ENCODE data around the gene NOXA1. TPM values are rescaled to one million over a fixed set of nuclear protein-coding genes. Genes with fewer than 3 reads are reported as not detected.
A peak's percentile ranks its signal among the peaks of the same experiment; 100 is the strongest.
"Not testable (repeated sequence)": the region's sequence is repeated elsewhere in the genome, so short reads cannot be mapped to it uniquely, and the experiment has no call there.

Gene NOXA1
- total and polyA plus RNA-seq, 5 donors = 3.1 to 7.5 (median 4.3) TPM

- no peaks in the 10 kb centered on the region for H3K4me1 ChIP-seq (ENCODE audit: control insufficient read depth, insufficient read depth, low read length)
- intact Hi-C loops (cut with DNase I) = loop anchor here (2.0 to 10.0 kb wide), 4 partner anchors 103 to 110 kb away; partner anchors contain the start of gene NRARP (in 2 of the 4)
- no peaks in the 10 kb centered on the region for H3K9me3 ChIP-seq (ENCODE audit: control insufficient read depth, low read length)
- WGBS = 48% methylated on average over 31 of the region's 31 CpGs
- DNase-seq (peak; percentile 70 to 91 (median 86)), ATAC-seq (peak; percentile 38 to 46)
- no peaks in the 10 kb centered on the region for H3K27me3 ChIP-seq (ENCODE audit: control insufficient read depth, insufficient read depth)
- H3K27ac ChIP-seq (ENCODE audit: low read length) = peak overlapping the region; percentile 46
- peak overlapping the region; percentile 32 for H3K4me3 ChIP-seq (ENCODE audit: low read length)
Observed at GRCh38 chr9:137407590-137408300, 15.4 kb upstream of the NOXA1 start.

- no peak for ATAC-seq
- WGBS = 92% methylated on average over 24 of the region's 24 CpGs
- Histone ChIP-seq H3K27ac (ENCODE audit: low read length) (no peak overlapping the region), H3K9me3 (ENCODE audit: control insufficient read depth, low read length) (no peaks in the 10 kb centered on the region), H3K4me1 (ENCODE audit: control insufficient read depth, insufficient read depth, low read length) (no peaks in the 10 kb centered on the region), H3K27me3 (ENCODE audit: control insufficient read depth, insufficient read depth) (no peaks in the 10 kb centered on the region), H3K4me3 (ENCODE audit: low read length) (no peak overlapping the region)
- peak in 1 of 3 donors; percentile 46 for DNase-seq
- intact Hi-C loops (cut with DNase I) = loop anchor here in 3 of 4 donors (5.0 to 10.0 kb wide), 3 partner anchors 104 to 112 kb away; partner anchors contain the start of gene NRARP (in 2 of the 3)
Observed at GRCh38 chr9:137408651-137409405, 14.4 kb upstream of the NOXA1 start.

GRCh38 chr9:137409515-137409914 is 13.7 kb upstream of the NOXA1 start:
- Histone ChIP-seq H3K9me3 (ENCODE audit: control insufficient read depth, low read length) (no peaks in the 10 kb centered on the region), H3K27me3 (ENCODE audit: control insufficient read depth, insufficient read depth) (no peaks in the 10 kb centered on the region), H3K4me1 (ENCODE audit: control insufficient read depth, insufficient read depth, low read length) (no peaks in the 10 kb centered on the region), H3K4me3 (ENCODE audit: low read length) (no peak overlapping the region), H3K27ac (ENCODE audit: low read length) (no peak overlapping the region)
- WGBS = 86% methylated on average over 11 of the region's 11 CpGs
- ATAC-seq (no peak), DNase-seq (peak in 2 of 3 donors; percentile 33 to 35)
- intact Hi-C loops (cut with DNase I) = loop anchor here in 3 of 4 donors (5.0 to 10.0 kb wide), 3 partner anchors 105 to 112 kb away; partner anchors contain the start of gene NRARP (in 2 of the 3)

- WGBS = 80% methylated on average over 18 of the region's 18 CpGs
- H3K27ac ChIP-seq (ENCODE audit: low read length) = peak overlapping the region; percentile 38
- intact Hi-C loops (cut with DNase I); ATAC-seq; H3K4me1 ChIP-seq (ENCODE audit: control insufficient read depth, insufficient read depth, low read length); H3K27me3 ChIP-seq (ENCODE audit: control insufficient read depth, insufficient read depth); H3K4me3 ChIP-seq (ENCODE audit: low read length); H3K9me3 ChIP-seq (ENCODE audit: control insufficient read depth, low read length): not testable (repeated sequence)
- DNase-seq = peak in 2 of 3 donors; percentile 16 to 49
Observed at GRCh38 chr9:137410236-137410890, 12.8 kb upstream of the NOXA1 start.

- intact Hi-C loops (cut with DNase I) = no loop called here
- H3K27ac ChIP-seq (ENCODE audit: low read length) = peak overlapping the region; percentile 38
- 75% methylated on average over 15 of the region's 15 CpGs for WGBS
- no peaks in the 10 kb centered on the region for H3K27me3 ChIP-seq (ENCODE audit: control insufficient read depth, insufficient read depth)
- H3K4me1 ChIP-seq (ENCODE audit: control insufficient read depth, insufficient read depth, low read length) = no peaks in the 10 kb centered on the region
- ATAC-seq (no peak), DNase-seq (peak in 2 of 3 donors; percentile 35 to 67)
- no peaks in the 10 kb centered on the region for H3K9me3 ChIP-seq (ENCODE audit: control insufficient read depth, low read length)
- no peak overlapping the region for H3K4me3 ChIP-seq (ENCODE audit: low read length)
Observed at GRCh38 chr9:137410891-137411249, 12.3 kb upstream of the NOXA1 start.

GRCh38 chr9:137411260-137411644 is 11.9 kb upstream of the NOXA1 start:
- peak overlapping the region; percentile 38 for H3K27ac ChIP-seq (ENCODE audit: low read length)
- DNase-seq = peak in 2 of 3 donors; percentile 36 to 65
- H3K9me3 ChIP-seq (ENCODE audit: control insufficient read depth, low read length) = no peaks in the 10 kb centered on the region
- H3K4me3 ChIP-seq (ENCODE audit: low read length) = no peak overlapping the region
- intact Hi-C loops (cut with DNase I) = no loop called here
- H3K4me1 ChIP-seq (ENCODE audit: control insufficient read depth, insufficient read depth, low read length) = no peaks in the 10 kb centered on the region
- no peaks in the 10 kb centered on the region for H3K27me3 ChIP-seq (ENCODE audit: control insufficient read depth, insufficient read depth)
- peak in 1 of 2 donors; percentile 13 for ATAC-seq
- 47% methylated on average over 17 of the region's 17 CpGs for WGBS

- 37% methylated on average over 28 of the region's 30 CpGs for WGBS
- H3K4me3 ChIP-seq (ENCODE audit: low read length) = no peak overlapping the region
- no peaks in the 10 kb centered on the region for H3K4me1 ChIP-seq (ENCODE audit: control insufficient read depth, insufficient read depth, low read length)
- H3K9me3 ChIP-seq (ENCODE audit: control insufficient read depth, low read length) = no peaks in the 10 kb centered on the region
- no peaks in the 10 kb centered on the region for H3K27me3 ChIP-seq (ENCODE audit: control insufficient read depth, insufficient read depth)
- intact Hi-C loops (cut with DNase I) = no loop called here
- ATAC-seq (peak; percentile 36 to 75), DNase-seq (peak; percentile 82 to 91 (median 88))
- peak overlapping the region; percentile 86 for H3K27ac ChIP-seq (ENCODE audit: low read length)
Observed at GRCh38 chr9:137411645-137412380, 11.4 kb upstream of the NOXA1 start.

- DNase-seq (peak; percentile 13 to 56 (median 26)), ATAC-seq (no peak)
- Histone ChIP-seq H3K4me3 (ENCODE audit: low read length) (no peak overlapping the region), H3K4me1 (ENCODE audit: control insufficient read depth, insufficient read depth, low read length) (no peaks in the 10 kb centered on the region), H3K27me3 (ENCODE audit: control insufficient read depth, insufficient read depth) (no peaks in the 10 kb centered on the region), H3K9me3 (ENCODE audit: control insufficient read depth, low read length) (no peaks in the 10 kb centered on the region), H3K27ac (ENCODE audit: low read length) (peak overlapping the region; percentile 39)
- 78% methylated on average over 10 of the region's 10 CpGs for WGBS
- intact Hi-C loops (cut with DNase I) = no loop called here
Observed at GRCh38 chr9:137412431-137412830, 10.8 kb upstream of the NOXA1 start.

GRCh38 chr9:137415451-137415850 is 7.7 kb upstream of the NOXA1 start:
- no peak for ATAC-seq
- Histone ChIP-seq H3K4me3 (ENCODE audit: low read length) (no peak overlapping the region), H3K27ac (ENCODE audit: low read length) (no peak overlapping the region), H3K9me3 (ENCODE audit: control insufficient read depth, low read length) (no peaks in the 10 kb centered on the region), H3K4me1 (ENCODE audit: control insufficient read depth, insufficient read depth, low read length) (no peaks in the 10 kb centered on the region), H3K27me3 (ENCODE audit: control insufficient read depth, insufficient read depth) (no peaks in the 10 kb centered on the region)
- intact Hi-C loops (cut with DNase I) = no loop called here
- peak in 1 of 3 donors; percentile 47 for DNase-seq
- 91% methylated on average over 5 of the region's 5 CpGs for WGBS

GRCh38 chr9:137416006-137416562 is 7.1 kb upstream of the NOXA1 start:
- intact Hi-C loops (cut with DNase I) = no loop called here
- H3K27me3 ChIP-seq (ENCODE audit: control insufficient read depth, insufficient read depth) = no peaks in the 10 kb centered on the region
- DNase-seq (peak in 1 of 3 donors; percentile 53), ATAC-seq (no peak)
- no peaks in the 10 kb centered on the region for H3K9me3 ChIP-seq (ENCODE audit: control insufficient read depth, low read length)
- 95% methylated on average over 23 of the region's 23 CpGs for WGBS
- no peaks in the 10 kb centered on the region for H3K4me1 ChIP-seq (ENCODE audit: control insufficient read depth, insufficient read depth, low read length)
- no peak overlapping the region for H3K4me3 ChIP-seq (ENCODE audit: low read length)
- no peak overlapping the region for H3K27ac ChIP-seq (ENCODE audit: low read length)

All from right cardiac atrium (tissue), 5 donors.